Parathyroid adenoma (tissue), 2 donors: ENCODE results near the gene MELK.

Experiments
- H2AFZ ChIP-seq: fragments of 300-600 bp; sonication (generic); one replicate; pipeline ENCODE4 v1.7.0; 2017; ENCODE audit warnings: antibody characterized with exemption, mild to moderate bottlenecking
- H3K27ac ChIP-seq: fragments of 300-600 bp; sonication (generic); one replicate; pipeline ENCODE4 v1.7.0; 2017
- H3K27me3 ChIP-seq: fragments of 300-600 bp; sonication (generic); one replicate; pipeline ENCODE4 v1.7.0; 2017; ENCODE audit warnings: low read length; ENCODE audit not compliant: control insufficient read depth, insufficient read depth
- H3K36me3 ChIP-seq: fragments of 300-600 bp; sonication (generic); one replicate; pipeline ENCODE4 v1.7.0; 2017; ENCODE audit warnings: low read length; ENCODE audit not compliant: control insufficient read depth, insufficient read depth
- H3K4me1 ChIP-seq: fragments of 300-600 bp; sonication (generic); one replicate; pipeline ENCODE4 v1.7.0; 2017; ENCODE audit warnings: control low read depth
- H3K4me2 ChIP-seq: fragments of 300-600 bp; sonication (generic); one replicate; pipeline ENCODE4 v1.7.0; 2017; ENCODE audit warnings: low read length
- H3K4me3 ChIP-seq: fragments of 300-600 bp; sonication (generic); one replicate; pipeline ENCODE4 v1.7.0; 2017; ENCODE audit warnings: low read depth, low read length
- H3K79me2 ChIP-seq: fragments of 300-600 bp; sonication (generic); one replicate; pipeline ENCODE4 v1.7.0; 2017; ENCODE audit warnings: control low read depth
- H3K9ac ChIP-seq: fragments of 300-600 bp; sonication (generic); one replicate; pipeline ENCODE4 v1.7.0; 2017; ENCODE audit warnings: mild to moderate bottlenecking
- H3K9me3 ChIP-seq: fragments of 300-600 bp; sonication (generic); one replicate; pipeline ENCODE4 v1.7.0; 2017; ENCODE audit warnings: low read length; ENCODE audit not compliant: control insufficient read depth
- CTCF ChIP-seq: fragments of 300-600 bp; sonication (generic); IDR thresholded peaks from one replicate; pipeline ENCODE4 v1.7.0; 2017; ENCODE audit warnings: antibody characterized with exemption, mild to moderate bottlenecking
- donor health status: primary hyperparathyroidism.

The MELK gene

DNA sequence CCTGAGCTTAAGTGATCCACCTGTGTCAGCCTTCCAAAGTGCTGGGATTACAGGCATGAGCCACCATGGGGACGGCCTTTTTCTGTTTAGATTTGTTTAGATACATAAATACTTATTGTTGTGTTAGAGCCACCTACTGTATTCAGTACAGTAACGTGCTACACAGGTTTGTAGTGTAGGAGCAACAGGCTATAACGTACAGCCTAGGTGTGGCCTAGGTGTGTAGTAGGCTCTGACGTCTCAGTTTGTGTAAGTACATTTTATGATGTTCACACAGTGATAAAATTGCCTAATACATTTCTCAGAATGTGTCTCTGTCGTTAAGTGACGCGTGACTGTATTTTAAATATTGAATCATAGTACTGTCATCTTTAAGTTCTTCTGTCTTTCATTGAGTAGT lies 84.1 kb downstream of the MELK start:
- H3K36me3 ChIP-seq: no peaks in the 10 kb centered on the region
- H3K27ac ChIP-seq: no peak overlapping the region
- H3K9me3 ChIP-seq: no peaks in the 10 kb centered on the region
- no peaks in the 10 kb centered on the region for H3K79me2 ChIP-seq
- no peaks in the 10 kb centered on the region for H3K4me1 ChIP-seq
- no peak for TF ChIP-seq CTCF
- no peak overlapping the region for H2AFZ ChIP-seq
- H3K4me3 ChIP-seq: no peak overlapping the region
- H3K9ac ChIP-seq: no peak overlapping the region
- H3K27me3 ChIP-seq: no peaks in the 10 kb centered on the region
- H3K4me2 ChIP-seq: no peak overlapping the region

DNA sequence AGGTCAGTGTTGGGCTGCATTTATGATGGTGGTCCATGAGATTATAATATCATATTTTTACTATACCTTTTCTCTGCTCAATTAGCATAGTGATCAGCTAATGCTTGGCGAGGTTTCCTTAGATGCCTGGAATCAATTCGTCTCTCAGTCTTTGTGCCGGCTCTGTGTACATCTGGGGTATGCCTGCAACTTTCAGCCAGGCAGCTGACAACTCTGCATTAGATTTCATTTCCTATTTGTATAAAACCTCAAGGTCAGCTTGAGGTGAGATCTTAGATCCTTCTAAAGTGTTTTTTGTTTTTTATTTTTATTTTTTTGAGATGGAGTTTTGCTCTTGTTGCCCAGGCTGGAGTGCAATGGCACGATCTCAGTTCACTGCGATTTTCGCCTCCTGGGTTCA lies 86.8 kb downstream of the MELK start:
- Histone ChIP-seq H3K4me3 (no peak overlapping the region), H3K27ac (no peak overlapping the region), H3K36me3 (no peaks in the 10 kb centered on the region)

DNA sequence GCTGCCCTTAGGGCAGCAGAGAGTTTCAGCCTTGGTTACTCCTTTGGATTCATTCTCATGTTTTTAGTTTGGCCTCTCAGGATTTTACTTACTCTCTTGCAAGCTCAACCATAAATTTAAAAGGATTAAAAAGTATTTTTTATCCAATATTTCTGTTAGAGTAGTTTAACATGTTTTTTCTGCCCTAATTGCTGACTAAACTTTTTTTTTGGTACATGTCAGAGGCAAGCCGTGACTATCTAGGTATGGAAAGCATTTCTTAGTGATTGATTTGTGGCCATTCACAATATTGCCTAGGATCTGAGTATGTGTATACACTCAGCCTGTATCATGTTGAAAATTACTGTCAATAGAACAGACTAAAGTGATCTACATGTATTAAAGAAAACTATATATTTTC lies 92.1 kb downstream of the MELK start:
- H3K4me2 ChIP-seq: no peak overlapping the region
- H2AFZ ChIP-seq: no peak overlapping the region
- no peak overlapping the region for H3K9ac ChIP-seq
- no peak overlapping the region for H3K4me3 ChIP-seq
- H3K9me3 ChIP-seq: no peaks in the 10 kb centered on the region
- no peaks in the 10 kb centered on the region for H3K4me1 ChIP-seq
- no peaks in the 10 kb centered on the region for H3K79me2 ChIP-seq
- no peak overlapping the region for H3K27ac ChIP-seq
- no peaks in the 10 kb centered on the region for H3K36me3 ChIP-seq
- TF ChIP-seq CTCF: no peak
- no peaks in the 10 kb centered on the region for H3K27me3 ChIP-seq

More for the DNA sequence above, 86.8 kb downstream of the MELK start:
- Histone ChIP-seq H3K4me1 (no peaks in the 10 kb centered on the region), H3K79me2 (no peaks in the 10 kb centered on the region), H3K9ac (no peak overlapping the region), H2AFZ (no peak overlapping the region), H3K9me3 (no peaks in the 10 kb centered on the region), H3K27me3 (no peaks in the 10 kb centered on the region), H3K4me2 (no peak overlapping the region)
- no peak for TF ChIP-seq CTCF

- TF ChIP-seq CTCF: no peak
- H3K27me3 ChIP-seq: no peaks in the 10 kb centered on the region
- H3K9ac ChIP-seq: no peak overlapping the region
- H3K27ac ChIP-seq: no peak overlapping the region
- no peak overlapping the region for H3K4me3 ChIP-seq
- no peak overlapping the region for H2AFZ ChIP-seq
- no peaks in the 10 kb centered on the region for H3K36me3 ChIP-seq
- H3K9me3 ChIP-seq: no peaks in the 10 kb centered on the region
- H3K4me1 ChIP-seq: no peaks in the 10 kb centered on the region
- no peaks in the 10 kb centered on the region for H3K79me2 ChIP-seq
- no peak overlapping the region for H3K4me2 ChIP-seq
Measured at GRCh38 chr9:36665387-36665786, 92.7 kb downstream of the MELK start.

DNA sequence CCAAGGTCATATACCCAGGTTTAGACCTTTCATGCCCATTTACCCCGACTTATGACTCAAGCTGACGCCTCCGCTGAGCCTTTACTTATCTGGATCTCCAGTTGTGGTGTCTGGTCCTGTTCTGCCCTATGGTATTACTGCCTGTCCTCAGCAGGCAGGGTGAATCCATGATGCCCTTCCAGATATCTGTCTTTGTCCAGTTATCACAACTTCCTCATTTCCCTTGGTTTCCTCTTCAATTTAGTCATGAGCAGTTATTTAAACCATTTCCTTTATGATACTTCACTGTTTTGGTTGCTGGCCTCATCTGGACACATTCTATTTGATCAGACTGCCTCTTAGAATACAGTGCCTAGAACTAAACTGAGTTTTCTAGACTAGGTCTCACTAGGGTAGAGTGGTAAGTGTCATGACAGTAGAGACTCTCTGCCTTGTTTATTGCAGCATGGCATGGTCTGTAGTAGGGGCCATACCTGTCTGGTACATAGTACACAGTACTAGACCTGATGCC lies 93.3 kb downstream of the MELK start:
- no peaks in the 10 kb centered on the region for H3K9me3 ChIP-seq
- no peak overlapping the region for H2AFZ ChIP-seq
- no peak overlapping the region for H3K27ac ChIP-seq
- no peaks in the 10 kb centered on the region for H3K79me2 ChIP-seq
- H3K4me3 ChIP-seq: no peak overlapping the region
- no peak for TF ChIP-seq CTCF
- no peak overlapping the region for H3K4me2 ChIP-seq
- no peak overlapping the region for H3K9ac ChIP-seq
- no peaks in the 10 kb centered on the region for H3K27me3 ChIP-seq
- H3K4me1 ChIP-seq: no peaks in the 10 kb centered on the region
- H3K36me3 ChIP-seq: no peaks in the 10 kb centered on the region
